Hepatocyte (in vitro differentiated cells): ENCODE measurements around the gene EID2. TPM values are rescaled to one million over a fixed set of nuclear protein-coding genes. Genes with fewer than 3 reads are reported as not detected.

Experiments used
- DNase-seq: peaks from one replicate; pipeline ENCODE4 v3.0.0-alpha.2; 2016; ENCODE audit warnings: low spot score
- H2AFZ ChIP-seq: fragments of 200-600 bp; sonication (generic); 2 replicates; pipeline ENCODE4 v1.6.0; 2016; ENCODE audit warnings: antibody characterized with exemption, mild to moderate bottlenecking
- H3K27ac ChIP-seq: fragments of 200-600 bp; sonication (generic); 2 replicates; pipeline ENCODE4 v1.5.1; 2016; ENCODE audit warnings: mild to moderate bottlenecking
- H3K27me3 ChIP-seq: fragments of 200-600 bp; sonication (generic); 2 replicates; pipeline ENCODE4 v1.6.1; 2016
- H3K36me3 ChIP-seq: fragments of 200-600 bp; sonication (generic); replicated peaks from 2 replicates; pipeline ENCODE4 v1.5.1; 2016; ENCODE audit warnings: low read depth; ENCODE audit not compliant: insufficient read depth
- H3K4me1 ChIP-seq: fragments of 200-600 bp; sonication (generic); 2 replicates; pipeline ENCODE4 v1.5.1; 2016; ENCODE audit warnings: mild to moderate bottlenecking, moderate library complexity; ENCODE audit not compliant: insufficient read depth
- H3K4me2 ChIP-seq: fragments of 200-600 bp; sonication (generic); 2 replicates; pipeline ENCODE4 v1.6.0; 2016
- H3K4me3 ChIP-seq: fragments of 200-600 bp; sonication (generic); 2 replicates; pipeline ENCODE4 v1.5.1; 2016; ENCODE audit warnings: mild to moderate bottlenecking
- H3K79me2 ChIP-seq: fragments of 200-600 bp; sonication (generic); 2 replicates; pipeline ENCODE4 v1.6.0; 2017; ENCODE audit warnings: mild to moderate bottlenecking
- H3K9me2 ChIP-seq: fragments of 200-600 bp; sonication (generic); replicated peaks from 2 replicates; pipeline ENCODE4 v1.6.0; 2017; ENCODE audit warnings: mild to moderate bottlenecking; ENCODE audit not compliant: insufficient read depth
- H3K9me3 ChIP-seq: fragments of 200-600 bp; sonication (generic); 2 replicates; pipeline ENCODE4 v1.5.1; 2016; ENCODE audit warnings: low read depth, mild to moderate bottlenecking
- H4K20me1 ChIP-seq: fragments of 200-600 bp; sonication (generic); 2 replicates; pipeline ENCODE4 v1.6.0; 2016; ENCODE audit warnings: mild to moderate bottlenecking; ENCODE audit not compliant: insufficient read depth, poor library complexity, severe bottlenecking
- CTCF ChIP-seq: fragments of 200-600 bp; sonication (generic); IDR thresholded peaks from 2 replicates; pipeline ENCODE4 v1.5.1; 2016; ENCODE audit warnings: antibody characterized with exemption, mild to moderate bottlenecking; ENCODE audit not compliant: poor library complexity
- EZH2 ChIP-seq: fragments of 200-600 bp; sonication (generic); IDR thresholded peaks from 2 replicates; pipeline ENCODE4 v1.6.1; 2016; ENCODE audit warnings: antibody characterized with exemption, mild to moderate bottlenecking, borderline replicate concordance
- EZH2phosphoT487 ChIP-seq: fragments of 200-600 bp; sonication (generic); IDR thresholded peaks from one replicate; pipeline ENCODE4 v1.6.1; 2018; ENCODE audit warnings: antibody characterized with exemption, mild to moderate bottlenecking, low read depth, moderate library complexity; ENCODE audit not compliant: unreplicated experiment, severe bottlenecking
- WGBS: methylation state at CpG from one replicate; pipeline ENCODE4 v1.1.6; 2016; ENCODE audit warnings: low lambda C conversion rate; ENCODE audit errors: missing lambda C conversion rate; 5-methylcytosine and 5-hydroxymethylcytosine counted together
- polyA plus RNA-seq: library from polyadenylated mRNA; unstranded; fragments of >200 nt; fragmentation: Nextera tagmentation; extraction: Ambion mirVana; gene quantifications from 2 replicates; pipeline ENCODE4 v1.2.1, GENCODE V29; 2016
- total RNA-seq: library from RNA; depleted of rRNA; stranded (reverse); fragments of >200 nt; gene quantifications from 2 replicates; pipeline ENCODE4 v1.2.3, GENCODE V29; 2014

Gene EID2
- total and polyA plus RNA-seq, 2 experiments from 2014 or later = 18.6 to 29.3 TPM

- Histone ChIP-seq H3K36me3 (no peaks in the 10 kb centered on the region), H3K4me2 (no peak overlapping the region), H3K27ac (no peak overlapping the region), H3K27me3 (peaks cover 17% of the 10 kb centered on the region), H4K20me1 (no peaks in the 10 kb centered on the region), H3K4me1 (no peaks in the 10 kb centered on the region), H3K79me2 (no peaks in the 10 kb centered on the region), H3K4me3 (no peak overlapping the region), H2AFZ (no peak overlapping the region), H3K9me3 (no peaks in the 10 kb centered on the region), H3K9me2 (no peaks in the 10 kb centered on the region)
- WGBS = 88% methylated on average over 8 of the region's 8 CpGs
- DNase-seq = no peak
- no peak for TF ChIP-seq EZH2phosphoT487
- TF ChIP-seq EZH2 = no peak
- TF ChIP-seq CTCF = no peak
Observed at GRCh38 chr19:39520541-39521484, 19.1 kb downstream of the EID2 start.

DNA sequence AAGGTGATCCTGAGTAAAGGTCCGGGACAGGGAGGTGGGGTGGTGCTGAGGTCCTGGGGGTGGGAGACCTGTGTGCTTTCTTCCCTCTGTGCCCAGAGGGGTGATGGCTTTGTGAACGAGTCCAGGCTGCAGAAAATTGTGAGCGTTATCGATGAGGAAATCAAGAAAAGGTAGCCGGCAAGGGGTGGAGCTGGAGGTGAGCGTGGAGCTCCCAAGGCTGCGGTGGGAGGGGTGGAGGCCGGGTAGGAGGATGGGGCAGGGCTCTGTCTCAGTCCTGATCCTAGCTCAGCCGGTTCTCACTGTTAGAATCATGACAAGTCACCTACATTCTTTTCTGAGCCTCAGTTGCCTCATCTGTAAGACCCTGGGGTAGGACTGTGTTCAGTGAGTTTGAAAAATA is 21.0 kb downstream of the EID2 start:
- no peak overlapping the region for H3K4me3 ChIP-seq
- H3K9me3 ChIP-seq = no peaks in the 10 kb centered on the region
- no peaks in the 10 kb centered on the region for H3K4me1 ChIP-seq
- H3K79me2 ChIP-seq = no peaks in the 10 kb centered on the region
- TF ChIP-seq CTCF (no peak), EZH2 (no peak), EZH2phosphoT487 (no peak)
- no peaks in the 10 kb centered on the region for H3K9me2 ChIP-seq
- no peaks in the 10 kb centered on the region for H3K36me3 ChIP-seq
- H3K27ac ChIP-seq = no peak overlapping the region
- no peaks in the 10 kb centered on the region for H4K20me1 ChIP-seq
- peaks cover 35% of the 10 kb centered on the region for H3K27me3 ChIP-seq
- no peak for DNase-seq
- 80% methylated on average over 9 of the region's 9 CpGs for WGBS
- no peak overlapping the region for H2AFZ ChIP-seq
- H3K4me2 ChIP-seq = no peak overlapping the region

- no peaks in the 10 kb centered on the region for H3K79me2 ChIP-seq
Observed at GRCh38 chr19:39518458-39518857, 21.5 kb downstream of the EID2 start.

More at GRCh38 chr19:39518458-39518857, 21.5 kb downstream of the EID2 start:
- H3K9me2 ChIP-seq = no peaks in the 10 kb centered on the region
- no peak overlapping the region for H3K4me2 ChIP-seq
- H3K36me3 ChIP-seq = no peaks in the 10 kb centered on the region
- H2AFZ ChIP-seq = no peak overlapping the region
- DNase-seq = no peak
- WGBS = 84% methylated on average over 5 of the region's 5 CpGs
- no peaks in the 10 kb centered on the region for H3K4me1 ChIP-seq
- H4K20me1 ChIP-seq = no peaks in the 10 kb centered on the region
- peaks cover 39% of the 10 kb centered on the region for H3K27me3 ChIP-seq
- H3K9me3 ChIP-seq = no peaks in the 10 kb centered on the region
- no peak overlapping the region for H3K4me3 ChIP-seq
- TF ChIP-seq CTCF (no peak), EZH2phosphoT487 (no peak), EZH2 (no peak)
- no peak overlapping the region for H3K27ac ChIP-seq
